GM19099 (cell line): Measurements from ENCODE around the gene NKAIN1.

ENCODE experiments used
- POLR2A ChIP-seq: IDR thresholded peaks from 3 replicates; pipeline ENCODE4 v1.6.1; 2011; ENCODE audit warnings: low read depth; ENCODE audit not compliant: insufficient read length; ENCODE audit errors: extremely low read depth

The NKAIN1 gene

DNA sequence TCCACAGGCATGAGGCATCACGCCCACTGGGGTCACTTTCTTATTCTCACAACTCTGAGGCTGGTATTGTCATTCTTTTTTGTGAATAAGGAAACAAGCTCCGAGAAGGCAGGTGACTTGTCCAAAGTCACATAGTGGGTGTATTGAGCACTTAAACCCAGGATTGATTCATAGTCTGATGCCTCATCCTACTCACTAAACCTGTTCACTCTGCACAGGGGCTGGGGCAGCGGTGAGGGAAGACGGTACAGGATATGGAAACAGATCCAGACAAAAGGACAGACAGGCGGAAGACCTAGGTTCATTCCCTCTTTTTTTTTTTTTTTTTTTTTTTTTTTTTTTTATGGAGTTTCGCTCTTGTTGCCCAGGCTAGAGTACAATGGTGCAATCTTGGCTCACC is 56.6 kb downstream of the NKAIN1 start:
- no peak for TF ChIP-seq POLR2A

GRCh38 chr1:31182352-31182751 is 57.3 kb downstream of the NKAIN1 start:
- no peak for TF ChIP-seq POLR2A

GRCh38 chr1:31181515-31182343 is 58.0 kb downstream of the NKAIN1 start:
- TF ChIP-seq POLR2A: no peak

GRCh38 chr1:31180338-31180737 is 59.3 kb downstream of the NKAIN1 start:
- no peak for TF ChIP-seq POLR2A

GRCh38 chr1:31170486-31170735 is 69.3 kb downstream of the NKAIN1 start:
- TF ChIP-seq POLR2A: no peak

DNA sequence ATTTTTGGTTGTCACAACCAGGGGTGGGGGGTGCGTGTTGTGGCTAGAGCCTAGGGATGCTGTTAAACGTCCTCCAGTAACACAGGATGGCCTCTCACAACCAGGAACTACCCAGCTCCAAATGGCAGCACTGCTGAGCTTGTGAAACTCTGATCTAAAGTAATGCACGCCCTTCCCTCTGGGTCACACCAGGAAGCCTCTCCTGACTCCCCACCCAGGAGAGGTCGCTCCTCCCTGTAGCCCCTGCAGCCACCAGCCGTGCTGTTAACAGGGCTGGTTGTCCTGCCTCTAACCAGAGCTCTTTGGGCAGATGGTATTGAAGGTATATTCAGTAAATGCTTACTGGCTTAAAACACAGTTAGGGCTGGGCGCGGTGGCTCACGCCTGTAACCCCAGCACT is 73.2 kb downstream of the NKAIN1 start:
- TF ChIP-seq POLR2A: no peak

GRCh38 chr1:31164291-31164690 is 75.4 kb downstream of the NKAIN1 start:
- TF ChIP-seq POLR2A: no peak

DNA sequence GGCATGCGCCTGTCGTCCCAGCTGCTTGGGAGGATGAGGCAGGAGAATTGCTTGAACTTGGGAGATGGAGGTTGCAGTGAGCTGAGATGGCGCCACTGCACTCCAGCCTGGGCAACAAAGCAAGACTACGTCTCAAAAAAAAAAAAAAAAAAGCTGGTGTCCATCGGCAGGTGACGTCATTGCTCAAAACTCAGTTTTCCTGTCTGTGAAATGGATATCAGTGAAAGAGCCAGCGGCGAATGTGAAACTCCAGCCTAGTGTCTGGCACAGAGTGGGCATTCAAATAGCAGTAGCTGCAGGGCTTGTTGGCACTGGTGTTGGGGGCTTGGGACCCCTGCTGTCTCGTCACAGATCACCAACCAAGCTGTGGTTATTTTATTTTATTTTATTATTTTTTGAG is 75.8 kb downstream of the NKAIN1 start:
- TF ChIP-seq POLR2A: no peak

- no peak for TF ChIP-seq POLR2A
Observed at GRCh38 chr1:31161571-31161970, 78.1 kb downstream of the NKAIN1 start.

DNA sequence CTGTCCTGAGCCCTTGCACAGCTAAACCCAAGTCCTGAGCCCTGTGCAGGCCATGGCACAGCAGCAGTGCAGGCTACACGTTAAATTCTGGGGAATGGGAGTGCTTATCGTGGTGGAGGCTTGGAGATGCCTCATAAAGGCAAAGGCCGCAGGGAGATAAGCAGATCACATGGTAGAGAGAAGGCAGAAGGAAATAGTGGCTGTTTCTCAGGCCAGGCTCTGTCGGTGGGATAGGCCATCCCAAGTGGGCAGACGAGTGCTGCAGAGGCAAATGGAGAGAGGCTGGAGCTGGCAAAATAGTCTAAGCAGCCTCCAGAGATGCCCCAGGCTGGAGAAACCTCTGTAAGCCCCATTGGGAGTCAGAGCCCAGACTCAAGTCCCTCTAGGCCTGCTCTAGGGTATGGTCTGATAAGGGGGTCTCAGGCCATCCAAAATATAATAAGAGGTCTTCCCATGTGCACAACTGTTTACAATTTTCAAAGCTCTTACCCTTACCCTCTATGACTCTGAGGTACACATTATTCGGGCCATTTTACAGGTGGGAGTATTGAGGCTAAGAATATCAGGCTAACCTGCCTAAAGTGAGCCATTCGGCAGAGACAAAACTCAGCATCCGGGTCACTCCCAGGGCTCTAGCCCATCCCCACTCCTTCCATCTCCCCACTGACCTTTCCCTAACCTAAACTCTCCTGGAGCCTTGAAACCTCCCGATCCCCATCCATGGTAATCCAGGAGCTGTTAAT is 79.6 kb downstream of the NKAIN1 start:
- no peak for TF ChIP-seq POLR2A

GRCh38 chr1:31159323-31159722 is 80.4 kb downstream of the NKAIN1 start:
- no peak for TF ChIP-seq POLR2A

DNA sequence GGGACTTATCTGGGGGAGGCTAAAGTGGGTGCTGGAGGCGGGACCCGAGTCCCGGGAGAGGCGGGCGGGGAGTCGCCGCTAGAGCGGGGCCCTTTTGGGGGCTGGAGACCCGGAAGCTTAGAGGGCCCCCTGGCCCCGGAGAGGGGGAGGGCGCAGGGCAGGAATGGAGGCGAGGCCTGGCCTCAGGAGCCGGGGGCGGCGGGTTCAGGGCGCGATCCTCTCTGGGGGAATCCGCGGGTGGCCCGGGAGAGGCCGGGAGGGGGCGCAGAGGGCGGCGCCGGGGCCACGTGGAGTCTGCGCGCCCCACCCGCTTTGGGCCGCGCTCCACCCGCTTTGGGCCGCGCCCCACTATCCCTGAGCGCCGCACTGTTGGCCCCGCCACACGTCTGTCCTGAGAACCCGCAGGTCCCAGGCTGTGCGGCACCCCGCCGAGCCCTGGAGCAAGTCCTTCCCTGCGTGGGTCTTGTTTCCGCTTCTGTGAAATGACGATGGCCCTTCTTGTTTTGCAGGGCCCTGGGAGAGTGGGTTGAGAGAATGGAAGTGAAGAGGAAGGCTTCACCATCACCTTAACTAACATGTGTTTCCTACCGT is 84.4 kb downstream of the NKAIN1 start:
- no peak for TF ChIP-seq POLR2A

DNA sequence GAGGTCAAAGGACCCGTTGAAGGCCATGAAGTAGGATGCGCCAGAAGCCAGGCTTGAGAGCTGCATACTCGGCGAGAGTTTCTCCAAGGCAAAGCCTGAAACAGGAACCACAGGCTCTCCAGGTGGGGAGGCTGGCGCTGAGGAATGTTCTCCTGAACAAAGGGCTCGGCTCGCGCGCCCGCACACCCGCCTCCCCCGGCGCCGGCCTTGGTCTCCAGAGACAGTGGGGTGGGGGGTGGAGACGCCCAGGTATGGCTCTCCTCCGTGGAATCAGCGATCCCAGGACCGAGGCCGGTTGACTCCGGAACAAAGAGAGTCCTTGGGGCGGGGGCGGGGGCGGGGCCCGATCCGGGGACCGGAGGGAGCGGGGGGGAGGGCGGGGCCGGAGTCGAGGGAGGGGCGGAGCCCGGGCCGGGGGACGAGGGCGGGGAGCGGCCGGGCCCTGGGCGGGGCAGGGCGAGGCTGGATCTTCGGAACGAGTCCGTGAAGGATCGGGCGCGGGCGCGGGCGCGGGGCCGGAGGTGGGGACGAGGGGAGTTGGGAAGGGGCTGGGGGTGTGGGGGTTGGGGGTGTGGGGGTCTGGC is 85.0 kb downstream of the NKAIN1 start:
- TF ChIP-seq POLR2A: no peak

- no peak for TF ChIP-seq POLR2A
Observed at GRCh38 chr1:31154000-31154631, 85.6 kb downstream of the NKAIN1 start.

GRCh38 chr1:31153423-31153822 is 86.3 kb downstream of the NKAIN1 start:
- no peak for TF ChIP-seq POLR2A
